Epithelial cell of proximal tubule (primary cell): ENCODE data around the gene UBAC1. TPM values are rescaled to one million over a fixed set of nuclear protein-coding genes. Genes with fewer than 3 reads are reported as not detected.

Source experiments
- DNase-seq: peaks from one replicate; pipeline ENCODE4 v3.0.0-alpha.2; 2011; ENCODE audit warnings: low read depth
- H3K4me3 ChIP-seq: 2 replicates; pipeline ENCODE4 v1.5.1; 2011; ENCODE audit warnings: low read depth, mild to moderate bottlenecking, low read length
- total RNA-seq: library from RNA; depleted of rRNA; stranded (reverse); fragments of >200 nt; gene quantifications from 2 replicates; pipeline ENCODE4 v1.2.3, GENCODE V29; 2015
- TF ChIP-seq, protein P1 (sequence below): conservative IDR thresholded peaks from 2 replicates; pipeline ENCODE4 v1.5.1; 2012; ENCODE audit warnings: low read depth, mild to moderate bottlenecking, low read length

Gene UBAC1
- total RNA-seq, 1 donor from 2014 or later = 40.9 TPM

DNA sequence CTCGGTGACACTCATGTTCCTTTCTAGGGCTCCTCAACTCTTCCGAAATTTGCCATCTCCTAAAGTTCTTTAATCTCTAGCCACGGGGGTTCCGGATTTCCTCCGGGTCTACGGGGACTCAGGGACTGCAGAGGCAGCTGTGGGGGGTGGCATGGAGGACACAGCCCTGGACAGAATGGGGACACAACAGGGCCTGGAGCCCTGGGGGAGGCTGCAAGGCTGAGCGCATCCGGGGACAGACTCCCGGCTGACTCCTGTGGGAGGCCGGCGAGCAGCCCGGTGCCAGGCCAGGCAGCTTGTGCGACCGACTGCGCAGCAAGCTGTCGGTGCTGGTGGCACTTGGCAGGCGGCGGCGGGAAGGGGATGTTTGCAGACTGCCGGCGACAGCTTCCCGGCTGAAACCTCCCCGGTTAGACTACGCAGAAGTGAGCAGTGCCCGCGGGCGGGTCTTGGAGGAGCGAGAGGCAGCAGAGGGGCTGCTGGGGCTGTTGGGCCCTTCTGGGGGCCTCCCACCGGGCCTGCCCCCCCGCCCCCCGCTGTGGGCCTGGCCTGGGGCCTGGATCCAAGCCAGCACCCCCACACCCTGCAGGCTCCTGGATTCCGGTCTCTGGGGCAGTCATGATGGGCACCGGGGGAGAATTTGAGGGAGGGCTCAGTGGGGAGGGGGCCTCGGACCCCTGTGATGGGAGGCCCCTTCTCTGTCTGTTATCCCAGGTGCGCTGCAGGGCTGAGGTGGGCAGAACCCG is 28.7 kb upstream of the UBAC1 start:
- TF ChIP-seq, protein P1, sequence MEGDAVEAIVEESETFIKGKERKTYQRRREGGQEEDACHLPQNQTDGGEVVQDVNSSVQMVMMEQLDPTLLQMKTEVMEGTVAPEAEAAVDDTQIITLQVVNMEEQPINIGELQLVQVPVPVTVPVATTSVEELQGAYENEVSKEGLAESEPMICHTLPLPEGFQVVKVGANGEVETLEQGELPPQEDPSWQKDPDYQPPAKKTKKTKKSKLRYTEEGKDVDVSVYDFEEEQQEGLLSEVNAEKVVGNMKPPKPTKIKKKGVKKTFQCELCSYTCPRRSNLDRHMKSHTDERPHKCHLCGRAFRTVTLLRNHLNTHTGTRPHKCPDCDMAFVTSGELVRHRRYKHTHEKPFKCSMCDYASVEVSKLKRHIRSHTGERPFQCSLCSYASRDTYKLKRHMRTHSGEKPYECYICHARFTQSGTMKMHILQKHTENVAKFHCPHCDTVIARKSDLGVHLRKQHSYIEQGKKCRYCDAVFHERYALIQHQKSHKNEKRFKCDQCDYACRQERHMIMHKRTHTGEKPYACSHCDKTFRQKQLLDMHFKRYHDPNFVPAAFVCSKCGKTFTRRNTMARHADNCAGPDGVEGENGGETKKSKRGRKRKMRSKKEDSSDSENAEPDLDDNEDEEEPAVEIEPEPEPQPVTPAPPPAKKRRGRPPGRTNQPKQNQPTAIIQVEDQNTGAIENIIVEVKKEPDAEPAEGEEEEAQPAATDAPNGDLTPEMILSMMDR = no peak
- no peak overlapping the region for H3K4me3 ChIP-seq
- no peak for DNase-seq

DNA sequence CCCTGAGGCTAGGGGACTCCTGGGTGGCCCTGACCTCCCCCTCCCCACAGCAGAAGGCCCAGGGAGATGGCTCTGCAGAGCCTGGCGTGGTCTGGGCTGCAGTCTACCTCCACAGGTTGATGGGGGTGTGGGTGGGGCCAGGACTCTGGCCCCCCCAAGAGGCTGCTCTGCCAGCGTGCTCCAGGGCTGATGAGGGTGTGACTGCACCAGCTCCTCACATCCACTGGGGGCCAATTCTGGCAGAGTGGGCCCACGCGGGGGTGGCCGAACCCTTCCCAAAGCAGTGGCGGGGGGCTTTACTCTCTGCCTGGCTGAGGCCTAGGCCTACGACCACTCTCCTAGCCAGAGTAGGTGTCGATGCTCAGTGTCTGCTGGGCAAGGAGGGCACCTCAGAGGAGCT is 28.0 kb upstream of the UBAC1 start:
- DNase-seq = no peak
- H3K4me3 ChIP-seq = no peak overlapping the region
- TF ChIP-seq, protein P1 = no peak

DNA sequence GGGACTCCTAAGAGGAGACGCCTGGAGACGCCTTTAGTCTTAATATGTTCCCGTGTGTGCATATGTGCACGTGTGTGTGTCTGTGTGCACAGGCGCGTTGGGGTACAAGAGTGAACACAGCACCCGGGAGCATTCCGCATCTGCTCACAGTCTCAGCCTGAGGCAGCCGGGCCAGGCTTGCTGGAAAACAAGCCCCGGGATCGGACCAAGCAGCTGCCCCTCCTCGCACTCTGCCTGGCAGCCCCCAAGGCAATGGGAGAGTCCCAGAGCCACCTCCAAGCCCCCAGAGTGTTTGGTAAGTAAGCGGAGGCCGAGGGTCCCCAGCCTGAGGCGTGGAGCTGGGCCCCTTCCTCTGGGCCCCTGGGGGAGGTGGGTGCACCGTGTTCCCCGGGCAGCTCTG is 27.3 kb upstream of the UBAC1 start:
- H3K4me3 ChIP-seq = no peak overlapping the region
- TF ChIP-seq, protein P1 = no peak
- no peak for DNase-seq

DNA sequence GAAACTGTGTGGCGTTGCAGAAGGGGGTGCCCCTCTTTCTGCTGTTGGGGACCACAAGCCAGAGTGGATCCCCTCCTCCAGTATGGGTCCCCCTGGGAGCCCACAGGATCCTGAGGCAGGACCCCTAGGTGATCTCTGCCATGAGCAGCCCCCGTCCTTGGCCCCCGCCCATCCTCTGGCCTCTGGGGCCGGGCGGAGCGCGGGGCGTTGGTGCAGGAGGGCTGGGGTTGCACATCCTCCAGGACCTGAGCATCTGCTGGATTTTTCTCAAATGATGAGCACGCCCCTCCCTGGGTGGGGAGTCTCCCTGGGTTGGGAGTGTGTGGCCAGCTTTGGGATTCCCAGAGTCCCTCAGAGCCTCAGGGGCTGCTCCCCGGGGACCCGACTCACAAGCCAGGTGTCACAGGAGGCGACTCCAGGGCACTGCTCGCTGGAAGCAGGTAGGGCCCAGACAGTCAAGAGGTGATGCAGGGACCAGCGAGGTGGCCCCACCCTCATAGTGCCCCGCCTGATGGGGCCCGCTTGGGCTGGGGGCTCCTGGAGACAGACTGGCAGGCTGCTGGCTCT is 26.7 kb upstream of the UBAC1 start:
- DNase-seq = no peak
- H3K4me3 ChIP-seq = no peak overlapping the region
- TF ChIP-seq, protein P1 = no peak

DNA sequence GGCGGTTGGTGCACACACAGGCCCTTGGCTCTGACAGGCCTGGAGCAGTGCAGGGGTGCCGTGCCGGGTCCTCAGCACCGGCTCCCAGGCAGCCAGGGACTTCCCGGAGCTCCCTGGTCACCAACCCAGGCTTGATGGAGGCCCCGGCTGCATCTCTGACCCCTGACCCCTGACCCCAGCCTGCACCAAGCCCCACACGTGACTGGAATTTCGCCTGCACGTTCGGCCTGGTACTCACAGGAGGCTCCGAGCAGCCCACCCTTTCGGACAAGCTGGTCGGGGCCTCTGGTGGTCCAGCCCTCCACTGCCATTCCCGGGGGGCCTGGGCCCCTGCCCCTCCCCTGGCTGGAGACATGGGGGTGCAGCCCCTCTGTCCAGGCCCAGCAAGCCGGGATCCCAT is 25.4 kb upstream of the UBAC1 start:
- DNase-seq = no peak
- TF ChIP-seq, protein P1 = no peak
- H3K4me3 ChIP-seq = no peak overlapping the region

DNA sequence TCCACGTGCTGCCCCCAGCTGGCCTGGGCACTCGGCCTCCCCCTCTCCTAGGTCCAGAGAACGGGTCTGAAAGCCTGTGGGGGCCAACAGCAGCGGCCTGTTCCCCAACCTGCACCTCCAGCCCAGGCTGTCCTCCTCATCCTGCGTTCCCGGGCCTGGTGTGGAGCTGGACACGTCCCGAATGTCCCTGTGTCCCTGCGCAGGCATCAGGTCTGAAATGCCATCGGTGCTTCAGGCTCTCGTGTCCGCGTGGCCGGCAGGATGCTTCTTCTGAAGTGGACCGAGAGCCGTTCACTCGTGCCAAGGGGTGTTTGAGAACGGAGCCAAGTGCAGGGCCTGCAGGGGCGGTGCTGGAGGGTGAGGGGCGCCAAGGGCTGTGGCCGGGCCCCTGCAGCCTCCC is 24.7 kb upstream of the UBAC1 start:
- no peak overlapping the region for H3K4me3 ChIP-seq
- DNase-seq = no peak
- TF ChIP-seq, protein P1 = no peak

DNA sequence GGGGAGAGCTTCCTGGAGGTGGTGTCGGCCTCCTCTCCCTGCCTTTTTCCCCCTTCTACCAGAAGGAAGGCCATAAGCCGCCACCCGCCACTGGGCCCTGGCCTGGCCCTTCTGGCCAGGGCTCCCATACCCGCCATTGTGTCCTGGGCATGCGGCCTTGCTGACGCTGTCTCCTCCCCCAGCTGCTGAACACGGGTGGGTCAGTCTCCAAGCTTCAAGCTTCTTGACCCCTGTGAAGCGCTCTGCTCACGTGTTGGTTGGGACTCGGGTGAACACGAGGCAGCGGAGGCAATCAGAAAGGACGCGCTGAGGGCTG is 24.2 kb upstream of the UBAC1 start:
- TF ChIP-seq, protein P1 = no peak
- DNase-seq = no peak
- H3K4me3 ChIP-seq = no peak overlapping the region
